ENCODE measurements around the gene ZNF217. TPM values are rescaled to one million over a fixed set of nuclear protein-coding genes. Genes with fewer than 3 reads are reported as not detected.
"Not testable (repeated sequence)": the region's sequence is repeated elsewhere in the genome, so short reads cannot be mapped to it uniquely, and the experiment has no call there.

ZNF217 gene
- polyA plus RNA-seq, 1 experiment = 16.6 TPM

- H3K9me3 ChIP-seq (ENCODE audit: control insufficient read depth, insufficient read depth, low read length) = no peaks in the 10 kb centered on the region
- H3K4me3 ChIP-seq (ENCODE audit: low read depth, low read length) = no peak overlapping the region
- TF ChIP-seq CTCF (IDR thresholded peaks at IDR 0.05; ENCODE audit: low read depth, low read length) = no peak
- H3K27ac ChIP-seq (ENCODE audit: low read depth, low read length) = no peak overlapping the region
- no peak for DNase-seq (ENCODE audit: low read depth, low spot score)
- H3K27me3 ChIP-seq (ENCODE audit: control insufficient read depth, insufficient read depth, low read length) = no peaks in the 10 kb centered on the region
- ChIA-PET POLR2A (no interaction called here), CTCF (no interaction called here)
Observed at GRCh38 chr20:53639128-53639527, 45.5 kb upstream of the ZNF217 start.

GRCh38 chr20:53637310-53637709, 43.7 kb upstream of the ZNF217 start:
- POLR2A ChIA-PET; H3K4me3 ChIP-seq (ENCODE audit: low read depth, low read length); H3K27ac ChIP-seq (ENCODE audit: low read depth, low read length); H3K9me3 ChIP-seq (ENCODE audit: control insufficient read depth, insufficient read depth, low read length); CTCF ChIA-PET; H3K27me3 ChIP-seq (ENCODE audit: control insufficient read depth, insufficient read depth, low read length); DNase-seq (ENCODE audit: low read depth, low spot score): not testable (repeated sequence)

- no peak for DNase-seq (ENCODE audit: low read depth, low spot score)
- Histone ChIP-seq H3K27me3 (ENCODE audit: control insufficient read depth, insufficient read depth, low read length) (no peaks in the 10 kb centered on the region), H3K9me3 (ENCODE audit: control insufficient read depth, insufficient read depth, low read length) (no peaks in the 10 kb centered on the region; the same call in 1 of the 2 replicates), H3K4me3 (ENCODE audit: low read depth, low read length) (no peak overlapping the region), H3K27ac (ENCODE audit: low read depth, low read length) (no peak overlapping the region)
- CTCF ChIA-PET = interaction anchor here (0.6 to 0.7 kb wide), 2 partner anchors 153 to 236 kb away, joined by 3 read pairs; no protein-coding TSS in a partner anchor
- no peak for TF ChIP-seq CTCF (IDR thresholded peaks at IDR 0.05; ENCODE audit: low read depth, low read length)
- POLR2A ChIA-PET = no interaction called here
Observed at GRCh38 chr20:53636540-53637097, 43.0 kb upstream of the ZNF217 start.

- no peak for DNase-seq (ENCODE audit: low read depth, low spot score)
- ChIA-PET POLR2A (no interaction called here), CTCF (interaction anchor here (1.2 kb wide), 1 partner anchor 280 kb away, joined by 6 read pairs; no protein-coding TSS in a partner anchor)
- H3K4me3 ChIP-seq (ENCODE audit: low read depth, low read length) = no peak overlapping the region
- TF ChIP-seq CTCF (IDR thresholded peaks at IDR 0.05; ENCODE audit: low read depth, low read length) = no peak
- no peak overlapping the region for H3K27ac ChIP-seq (ENCODE audit: low read depth, low read length)
- H3K27me3 ChIP-seq (ENCODE audit: control insufficient read depth, insufficient read depth, low read length) = no peaks in the 10 kb centered on the region
- H3K9me3 ChIP-seq (ENCODE audit: control insufficient read depth, insufficient read depth, low read length) = no peaks in the 10 kb centered on the region; the same call in 1 of the 2 replicates
Observed at GRCh38 chr20:53635221-53635620, 41.6 kb upstream of the ZNF217 start.

- Histone ChIP-seq H3K27ac (ENCODE audit: low read depth, low read length) (no peak overlapping the region), H3K4me3 (ENCODE audit: low read depth, low read length) (no peak overlapping the region), H3K27me3 (ENCODE audit: control insufficient read depth, insufficient read depth, low read length) (no peaks in the 10 kb centered on the region), H3K9me3 (ENCODE audit: control insufficient read depth, insufficient read depth, low read length) (no peaks in the 10 kb centered on the region; the same call in 1 of the 2 replicates)
- DNase-seq (ENCODE audit: low read depth, low spot score) = no peak
- POLR2A ChIA-PET = no interaction called here
- TF ChIP-seq CTCF (IDR thresholded peaks at IDR 0.05; ENCODE audit: low read depth, low read length) = no peak
- CTCF ChIA-PET = no interaction called here
Observed at GRCh38 chr20:53631909-53632662, 38.4 kb upstream of the ZNF217 start.
